ENCODE results near the gene MAGI1. TPM values are rescaled to one million over a fixed set of nuclear protein-coding genes. Genes with fewer than 3 reads are reported as not detected.
A peak's percentile ranks its signal among the peaks of the same experiment; 100 is the strongest.

Gene MAGI1
- total RNA-seq, 4 donors from 2014 or later = 7.6 to 42.9 (median 37.0) TPM

DNA sequence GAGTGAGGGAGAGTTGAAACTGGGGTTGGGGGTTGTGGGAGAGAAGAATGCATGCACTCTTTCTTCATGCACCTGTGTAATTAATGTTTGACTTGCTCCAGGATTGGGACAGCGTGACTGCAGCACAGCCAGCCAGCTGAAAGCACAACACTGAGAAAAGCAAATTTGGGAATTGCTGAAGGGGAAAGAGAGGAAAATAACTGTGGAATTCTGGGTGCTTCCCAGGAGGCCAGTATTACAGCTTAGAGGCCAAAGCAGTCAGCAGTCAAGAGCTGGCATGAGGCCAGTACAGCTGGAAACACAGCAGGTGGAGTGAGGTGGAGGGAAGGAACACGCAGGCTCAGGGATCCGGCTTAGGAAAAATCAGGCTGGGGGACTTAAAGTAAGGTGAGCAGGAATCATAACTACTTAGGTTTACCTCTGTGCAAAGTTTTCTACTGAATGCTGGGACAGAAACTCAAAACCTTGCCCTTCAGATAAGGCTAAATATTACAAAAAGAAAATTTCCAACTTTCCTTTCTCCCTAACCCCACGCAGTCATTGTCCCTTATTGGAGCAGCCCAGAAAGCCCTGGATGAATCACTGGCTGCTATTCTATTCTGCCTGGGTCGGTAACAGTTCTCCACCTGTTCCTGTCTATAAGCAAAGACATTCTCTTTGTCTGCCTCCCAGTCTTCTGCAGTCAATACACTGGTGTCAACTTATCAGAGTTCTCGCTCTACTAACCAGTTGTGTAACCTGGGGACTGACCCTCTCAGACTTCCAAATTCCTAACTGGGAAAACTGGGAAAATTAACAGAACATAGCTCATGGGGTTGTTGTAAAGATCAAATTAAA lies 167.2 kb downstream of the MAGI1 start:
- peak in 1 of 2 donors; percentile 23 for DNase-seq
- Histone ChIP-seq H3K9me3 (no peaks in the 10 kb centered on the region), H3K27ac (no peak overlapping the region), H3K27me3 (no peaks in the 10 kb centered on the region), H3K4me1 (no peaks in the 10 kb centered on the region), H3K4me3 (no peak overlapping the region), H3K36me3 (no peaks in the 10 kb centered on the region)
- intact Hi-C loops (cut with DNase I; ENCODE audit: low total_unique reads) = no loop called here
- TF ChIP-seq, protein P1, sequence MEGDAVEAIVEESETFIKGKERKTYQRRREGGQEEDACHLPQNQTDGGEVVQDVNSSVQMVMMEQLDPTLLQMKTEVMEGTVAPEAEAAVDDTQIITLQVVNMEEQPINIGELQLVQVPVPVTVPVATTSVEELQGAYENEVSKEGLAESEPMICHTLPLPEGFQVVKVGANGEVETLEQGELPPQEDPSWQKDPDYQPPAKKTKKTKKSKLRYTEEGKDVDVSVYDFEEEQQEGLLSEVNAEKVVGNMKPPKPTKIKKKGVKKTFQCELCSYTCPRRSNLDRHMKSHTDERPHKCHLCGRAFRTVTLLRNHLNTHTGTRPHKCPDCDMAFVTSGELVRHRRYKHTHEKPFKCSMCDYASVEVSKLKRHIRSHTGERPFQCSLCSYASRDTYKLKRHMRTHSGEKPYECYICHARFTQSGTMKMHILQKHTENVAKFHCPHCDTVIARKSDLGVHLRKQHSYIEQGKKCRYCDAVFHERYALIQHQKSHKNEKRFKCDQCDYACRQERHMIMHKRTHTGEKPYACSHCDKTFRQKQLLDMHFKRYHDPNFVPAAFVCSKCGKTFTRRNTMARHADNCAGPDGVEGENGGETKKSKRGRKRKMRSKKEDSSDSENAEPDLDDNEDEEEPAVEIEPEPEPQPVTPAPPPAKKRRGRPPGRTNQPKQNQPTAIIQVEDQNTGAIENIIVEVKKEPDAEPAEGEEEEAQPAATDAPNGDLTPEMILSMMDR (IDR thresholded peaks at IDR 0.05) = no peak
- no peak for TF ChIP-seq POLR2A (IDR thresholded peaks at IDR 0.05)

DNA sequence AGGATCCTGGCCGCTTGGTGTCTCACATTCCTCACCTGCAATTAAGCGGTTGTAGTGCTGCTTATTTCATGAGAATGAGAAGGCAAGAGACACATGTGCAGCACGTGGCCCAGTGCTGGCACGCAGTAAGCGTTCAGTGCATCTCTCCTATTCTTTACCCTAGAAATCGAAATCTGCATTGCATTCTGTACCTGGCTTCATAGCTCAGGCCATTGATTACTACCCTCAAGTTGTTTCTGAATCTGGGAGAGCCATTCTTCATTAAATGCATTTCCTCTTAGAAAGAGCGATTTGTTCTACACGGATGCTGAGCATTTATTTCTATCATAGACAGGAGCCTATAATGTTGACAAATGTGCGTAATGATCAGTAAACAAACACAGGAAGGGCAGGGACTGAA lies 168.9 kb downstream of the MAGI1 start:
- H3K27ac ChIP-seq = no peak overlapping the region
- H3K27me3 ChIP-seq = no peaks in the 10 kb centered on the region
- TF ChIP-seq, protein P1 (IDR thresholded peaks at IDR 0.05) = no peak
- no peak for TF ChIP-seq POLR2A (IDR thresholded peaks at IDR 0.05)
- H3K36me3 ChIP-seq = no peaks in the 10 kb centered on the region
- intact Hi-C loops (cut with DNase I; ENCODE audit: low total_unique reads) = no loop called here
- DNase-seq = no peak
- H3K4me3 ChIP-seq = no peak overlapping the region
- no peaks in the 10 kb centered on the region for H3K9me3 ChIP-seq
- H3K4me1 ChIP-seq = no peaks in the 10 kb centered on the region

DNA sequence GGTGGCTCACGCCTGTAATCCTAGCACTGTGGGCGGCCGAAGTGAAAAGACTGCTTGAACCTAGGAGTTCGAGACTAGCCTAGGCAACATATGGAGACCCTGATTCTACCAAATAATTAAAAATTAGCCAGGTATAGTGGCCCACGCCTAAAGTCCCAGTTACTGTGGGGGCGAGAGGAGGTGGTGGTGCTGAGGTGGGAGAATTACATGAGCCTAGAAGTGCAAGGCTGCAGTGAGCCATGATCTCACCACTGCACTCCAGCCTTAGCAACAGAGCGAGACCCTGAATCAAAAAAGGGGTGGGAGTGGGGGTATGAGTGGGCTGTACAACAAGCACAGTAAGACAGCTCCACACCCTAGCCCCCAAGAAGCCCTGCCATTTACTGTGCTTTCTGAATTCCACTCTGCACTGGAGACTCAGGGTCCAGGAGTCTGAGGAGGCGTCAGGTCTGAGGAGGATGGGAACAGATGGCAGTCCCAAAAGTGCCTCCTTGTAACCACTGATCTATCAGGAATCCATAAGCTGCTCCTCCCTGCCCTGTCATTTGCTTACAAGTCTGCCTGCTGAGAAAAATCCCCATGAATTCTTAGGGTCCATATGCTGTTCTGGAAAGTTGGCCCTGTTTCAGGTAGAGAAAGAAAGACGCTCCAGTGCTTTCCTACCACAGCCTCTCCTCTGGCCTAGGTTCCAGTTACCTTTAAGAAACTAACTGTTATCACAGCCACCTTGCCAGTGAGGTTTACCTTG lies 171.1 kb downstream of the MAGI1 start:
- TF ChIP-seq, protein P1 (IDR thresholded peaks at IDR 0.05) = no peak
- TF ChIP-seq POLR2A (IDR thresholded peaks at IDR 0.05) = no peak
- Histone ChIP-seq H3K9me3 (no peaks in the 10 kb centered on the region), H3K4me1 (no peaks in the 10 kb centered on the region), H3K27me3 (no peaks in the 10 kb centered on the region), H3K36me3 (no peaks in the 10 kb centered on the region), H3K27ac (no peak overlapping the region), H3K4me3 (no peak overlapping the region)
- intact Hi-C loops (cut with DNase I; ENCODE audit: low total_unique reads) = no loop called here
- DNase-seq = no peak

DNA sequence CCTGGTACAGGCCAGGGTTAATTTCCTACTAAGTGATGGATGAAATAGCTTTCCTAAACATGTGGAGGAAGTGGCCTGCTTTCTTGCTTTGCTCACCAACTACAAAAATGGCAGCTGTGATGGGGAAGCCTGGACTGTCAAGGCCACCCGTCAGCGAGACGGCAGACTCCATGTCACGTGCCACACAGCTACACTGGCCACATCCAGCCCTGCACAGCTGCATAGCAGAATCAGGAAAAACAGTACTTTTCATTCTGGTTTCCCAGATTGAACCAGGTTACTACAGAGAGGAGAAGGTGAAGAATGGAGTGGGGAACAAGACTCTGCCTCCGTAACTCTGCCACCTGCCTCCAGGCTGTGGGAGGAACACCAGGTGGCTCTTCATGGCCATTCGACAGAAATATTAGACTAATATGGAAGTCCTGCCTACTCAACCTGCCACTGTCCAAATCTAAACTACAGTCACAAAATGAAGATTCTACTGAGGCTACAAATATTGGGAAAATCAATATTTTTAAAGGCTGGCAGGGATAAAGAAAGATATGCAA lies 174.3 kb downstream of the MAGI1 start:
- H3K9me3 ChIP-seq = no peaks in the 10 kb centered on the region

More for the DNA sequence above, 174.3 kb downstream of the MAGI1 start:
- Histone ChIP-seq H3K27ac (no peak overlapping the region), H3K4me1 (no peaks in the 10 kb centered on the region), H3K27me3 (no peaks in the 10 kb centered on the region), H3K4me3 (no peak overlapping the region), H3K36me3 (no peaks in the 10 kb centered on the region)
- intact Hi-C loops (cut with DNase I; ENCODE audit: low total_unique reads) = no loop called here
- no peak for DNase-seq
- TF ChIP-seq, protein P1 (IDR thresholded peaks at IDR 0.05) = no peak
- no peak for TF ChIP-seq POLR2A (IDR thresholded peaks at IDR 0.05)

Measured in uterus (tissue), 4 donors.